Measurements from ENCODE around the gene TEX51. TPM values are rescaled to one million over a fixed set of nuclear protein-coding genes. Genes with fewer than 3 reads are reported as not detected.

TEX51 gene
- total and polyA plus RNA-seq, 2 of the 4 experiments (the other 2 are of a cell fraction): not detected

GRCh38 chr2:126921066-126921465 is 22.4 kb downstream of the TEX51 start:
- no peak overlapping the region for H3K18ac ChIP-seq (ENCODE audit: low read depth, low read length)
- POLR2A ChIA-PET (ENCODE audit: unreplicated experiment): no interaction called here
- H3K27ac ChIP-seq (ENCODE audit: insufficient read depth, low read length): no peak overlapping the region
- no peak overlapping the region for H2AK5ac ChIP-seq (ENCODE audit: low read depth, low read length)
- H4K5ac ChIP-seq (ENCODE audit: low read depth, low read length): no peak overlapping the region
- H3K4ac ChIP-seq (ENCODE audit: low read depth, low read length): no peak overlapping the region
- no peak overlapping the region for H2AFZ ChIP-seq (replicated peaks; ENCODE audit: low read length, poor library complexity)
- CTCF ChIA-PET: no interaction called here
- no peak overlapping the region for H4K8ac ChIP-seq (ENCODE audit: low read depth in 2 of 2, low read length in 2 of 2)
- TF ChIP-seq BHLHE40 (IDR thresholded peaks at IDR 0.05; ENCODE audit: low read depth, low read length): no peak
- H3K36me3 ChIP-seq (ENCODE audit: control insufficient read depth, insufficient read depth, low read length): no peaks in the 10 kb centered on the region
- H3K56ac ChIP-seq (ENCODE audit: extremely low read depth, insufficient read depth, low read length): no peak overlapping the region
- no peaks in the 10 kb centered on the region; the same call in 1 of the 2 replicates for H3K27me3 ChIP-seq (ENCODE audit: control insufficient read depth, insufficient read depth, low read length)
- no peak overlapping the region for H3K4me2 ChIP-seq (ENCODE audit: low read depth, low read length)
- no peaks in the 10 kb centered on the region for H3K9me3 ChIP-seq (ENCODE audit: control insufficient read depth, insufficient read depth, low read length)
- WGBS, 2 experiments (ENCODE audit: extremely low coverage in 2 of 2, insufficient read length in 1 of 2): no CpG with 5 or more reads among the region's 1 CpG
- DNase-seq (no peak), ATAC-seq (ENCODE audit: low read depth) (no peak)
- no peak overlapping the region for H3K9ac ChIP-seq (ENCODE audit: low read depth, low read length)
- H2BK5ac ChIP-seq (ENCODE audit: low read depth, low read length, poor library complexity, severe bottlenecking): no peak overlapping the region
- no peak overlapping the region for H2AK9ac ChIP-seq (replicated peaks; ENCODE audit: low read depth, low read length, poor library complexity)
- H2BK20ac ChIP-seq (ENCODE audit: low read depth, low read length): no peak overlapping the region
- dilution Hi-C loops (cut with HindIII; ENCODE audit: low sequenced_read_pairs, unreplicated experiment): no loop called here
- H3K4me1 ChIP-seq (ENCODE audit: control insufficient read depth, insufficient read depth, low read length): no peaks in the 10 kb centered on the region
- H3K79me1 ChIP-seq (ENCODE audit: low read depth in 1 of 2, low read length in 2 of 2): no peaks in the 10 kb centered on the region
- no peaks in the 10 kb centered on the region for H4K20me1 ChIP-seq (ENCODE audit: insufficient read depth, low read length)
- BruUV-seq (replicated peaks): no TSS peak
- no peak overlapping the region for H3K4me3 ChIP-seq (ENCODE audit: insufficient read depth, low read depth, low read length)
- H4K91ac ChIP-seq (ENCODE audit: insufficient read depth, low read depth, low read length): no peak overlapping the region
- no peak overlapping the region for H2BK120ac ChIP-seq (ENCODE audit: low read depth, low read length)
- in situ Hi-C loops (cut with MboI; ENCODE audit: low sequenced_read_pairs): no loop called here
- H3K23ac ChIP-seq (ENCODE audit: low read depth, low read length): no peak overlapping the region
- no peak overlapping the region for H2BK15ac ChIP-seq (ENCODE audit: low read depth, low read length)
- H3K9me1 ChIP-seq (ENCODE audit: insufficient read depth, low read length): no peaks in the 10 kb centered on the region
- no peak overlapping the region for H3K14ac ChIP-seq (replicated peaks; ENCODE audit: low read depth, low read length)
- intact Hi-C loops (cut with micrococcal nuclease): no loop called here

Measured in IMR-90 (cell line).